Body of pancreas (tissue), 4 donors: ENCODE measurements around the gene CEP97.
A peak's percentile ranks its signal among the peaks of the same experiment; 100 is the strongest.

ENCODE experiments used
- POLR2A ChIP-seq, 3 donors: fragments of 450-650 bp; IDR thresholded peaks; one replicate each; pipeline ENCODE4 v1.6.1; 2016; ENCODE audit warnings: antibody characterized with exemption in 3 of 3, mild to moderate bottlenecking in 2 of 3
- TF ChIP-seq, protein P1 (sequence below), 7 experiments: fragments of 450-650 bp in 4 of 7; fragments of 200-600 bp in 3 of 7; sonication (generic) in 3 of 7; IDR thresholded peaks; one replicate each; pipeline ENCODE4 v1.5.1; 2016 to 2019; ENCODE audit warnings: antibody characterized with exemption in 7 of 7

DNA sequence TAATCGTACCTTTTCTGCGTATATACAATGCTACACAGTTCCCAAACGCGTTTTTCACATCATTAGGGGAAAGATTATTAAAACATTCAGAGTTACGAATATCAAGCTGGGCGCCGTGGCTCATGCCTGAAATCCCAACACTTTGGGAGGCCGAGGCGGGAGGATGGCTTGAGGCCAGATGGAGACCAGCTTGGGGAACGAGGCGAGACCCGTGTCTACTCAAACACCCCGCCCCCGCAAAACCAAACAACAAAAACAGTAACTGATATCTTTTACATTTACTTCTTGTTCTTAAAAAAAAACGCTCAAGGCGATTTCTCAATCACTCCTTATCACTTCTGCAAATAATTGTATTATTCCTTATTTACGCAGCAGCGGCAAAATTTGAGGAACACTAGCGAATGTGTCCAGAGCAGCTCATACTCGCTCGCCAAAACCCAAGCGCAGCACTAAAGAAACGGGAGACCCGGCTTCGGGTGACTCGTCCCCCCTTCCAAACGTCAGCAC is 48.7 kb upstream of the CEP97 start:
- TF ChIP-seq, protein P1, sequence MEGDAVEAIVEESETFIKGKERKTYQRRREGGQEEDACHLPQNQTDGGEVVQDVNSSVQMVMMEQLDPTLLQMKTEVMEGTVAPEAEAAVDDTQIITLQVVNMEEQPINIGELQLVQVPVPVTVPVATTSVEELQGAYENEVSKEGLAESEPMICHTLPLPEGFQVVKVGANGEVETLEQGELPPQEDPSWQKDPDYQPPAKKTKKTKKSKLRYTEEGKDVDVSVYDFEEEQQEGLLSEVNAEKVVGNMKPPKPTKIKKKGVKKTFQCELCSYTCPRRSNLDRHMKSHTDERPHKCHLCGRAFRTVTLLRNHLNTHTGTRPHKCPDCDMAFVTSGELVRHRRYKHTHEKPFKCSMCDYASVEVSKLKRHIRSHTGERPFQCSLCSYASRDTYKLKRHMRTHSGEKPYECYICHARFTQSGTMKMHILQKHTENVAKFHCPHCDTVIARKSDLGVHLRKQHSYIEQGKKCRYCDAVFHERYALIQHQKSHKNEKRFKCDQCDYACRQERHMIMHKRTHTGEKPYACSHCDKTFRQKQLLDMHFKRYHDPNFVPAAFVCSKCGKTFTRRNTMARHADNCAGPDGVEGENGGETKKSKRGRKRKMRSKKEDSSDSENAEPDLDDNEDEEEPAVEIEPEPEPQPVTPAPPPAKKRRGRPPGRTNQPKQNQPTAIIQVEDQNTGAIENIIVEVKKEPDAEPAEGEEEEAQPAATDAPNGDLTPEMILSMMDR (IDR thresholded peaks at IDR 0.05), result no peak
- TF ChIP-seq POLR2A (IDR thresholded peaks at IDR 0.05), result peak in 2 of 3 donors; percentile 64 to 66
